ENCODE measurements around the gene SLK.

- no peak for TF ChIP-seq EP300 (IDR thresholded peaks at IDR 0.05)
- TF ChIP-seq CTCF (IDR thresholded peaks at IDR 0.05): no peak
Observed at GRCh38 chr10:104036518-104037260, 69.7 kb downstream of the SLK start.

All from tibial nerve (tissue), 4 donors.